Adipocyte (in vitro differentiated cells): ENCODE measurements around the gene TFF1.

Source experiments
- DNase-seq: peaks from one replicate; pipeline ENCODE4 v3.0.0-alpha.2; 2015; ENCODE audit warnings: low read depth
- H3K27me3 ChIP-seq: replicated peaks from 2 replicates; pipeline ENCODE4 v1.7.0; 2013; ENCODE audit warnings: mild to moderate bottlenecking, low read length, moderate library complexity; ENCODE audit not compliant: control insufficient read depth, insufficient read depth
- H3K36me3 ChIP-seq: 2 replicates; pipeline ENCODE4 v1.7.0; 2013; ENCODE audit warnings: low read length, mild to moderate bottlenecking, moderate library complexity; ENCODE audit not compliant: control insufficient read depth, insufficient read depth, severe bottlenecking
- H3K4me1 ChIP-seq: 2 replicates; pipeline ENCODE4 v1.7.0; 2013; ENCODE audit warnings: mild to moderate bottlenecking, low read length, moderate library complexity; ENCODE audit not compliant: control insufficient read depth, insufficient read depth
- H3K4me3 ChIP-seq: 2 replicates; pipeline ENCODE4 v1.7.0; 2013; ENCODE audit warnings: mild to moderate bottlenecking, low read length, moderate library complexity
- H3K9ac ChIP-seq: 2 replicates; pipeline ENCODE4 v1.7.0; 2013; ENCODE audit warnings: mild to moderate bottlenecking, low read length, moderate library complexity
- H3K9me3 ChIP-seq: 2 replicates; pipeline ENCODE4 v1.7.0; 2013; ENCODE audit warnings: mild to moderate bottlenecking, low read length, moderate library complexity; ENCODE audit not compliant: control insufficient read depth

Gene TFF1

DNA sequence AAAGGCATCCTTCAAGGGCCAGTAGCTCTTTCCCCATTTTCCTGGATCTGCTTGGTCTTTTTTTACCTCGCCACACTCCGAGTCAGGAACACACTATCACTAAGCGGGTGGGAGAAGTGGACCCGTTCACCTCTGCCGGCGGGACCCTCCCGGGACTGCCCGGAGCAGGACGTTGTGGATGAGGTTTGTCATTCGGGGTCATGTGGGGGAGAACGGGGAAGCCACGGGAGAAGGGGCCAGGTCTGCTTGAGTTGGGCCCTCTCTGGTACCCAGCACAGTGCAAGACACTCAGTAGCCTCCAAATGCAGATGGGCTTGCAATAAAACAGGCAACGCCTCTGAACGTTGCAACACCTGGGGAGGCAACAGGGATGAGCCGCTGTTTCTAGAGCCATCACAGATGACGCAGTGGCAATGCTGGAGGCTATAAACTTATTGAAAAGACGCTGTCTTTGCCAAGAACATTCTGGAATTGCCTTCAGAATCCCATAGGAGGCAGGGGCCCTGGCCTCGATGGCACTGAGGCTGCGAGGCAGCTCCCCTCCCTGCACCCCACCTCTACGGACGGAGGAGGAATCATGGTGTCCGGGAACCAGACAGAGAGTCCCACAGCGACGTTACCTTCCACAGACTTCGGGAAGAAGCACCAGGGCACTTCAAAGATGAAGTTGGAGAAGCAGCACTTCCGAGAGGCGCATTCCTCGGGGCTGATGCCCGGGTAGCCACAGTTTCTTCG is 19.3 kb downstream of the TFF1 start:
- no peak for DNase-seq
- H3K4me1 ChIP-seq = no peaks in the 10 kb centered on the region

DNA sequence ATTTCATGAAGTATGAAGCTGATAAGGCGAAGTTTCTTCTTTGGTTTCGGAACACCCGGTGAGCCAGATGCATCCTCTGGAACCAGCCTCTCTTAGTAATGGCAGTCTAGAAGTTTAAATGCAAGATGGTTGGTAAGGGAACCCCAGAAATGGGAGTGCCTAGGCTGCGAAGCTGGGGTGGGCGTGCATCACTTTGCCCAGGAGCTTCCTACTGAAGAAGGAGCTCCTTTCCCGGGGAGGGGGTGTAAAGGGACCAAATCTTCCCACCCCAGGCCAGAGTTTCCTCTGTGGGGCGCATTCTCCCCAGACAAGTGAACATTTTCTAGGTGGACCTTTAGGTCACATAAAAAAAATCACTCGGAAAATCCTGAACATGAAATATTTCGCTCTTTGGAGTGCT is 19.9 kb downstream of the TFF1 start:
- no peak for DNase-seq
- Histone ChIP-seq H3K9me3 (peaks cover 4% of the 10 kb centered on the region), H3K4me3 (no peak overlapping the region), H3K27me3 (peaks cover 23% of the 10 kb centered on the region), H3K4me1 (no peaks in the 10 kb centered on the region), H3K9ac (no peak overlapping the region), H3K36me3 (no peaks in the 10 kb centered on the region)

More for the DNA sequence above, 19.3 kb downstream of the TFF1 start:
- Histone ChIP-seq H3K4me3 (no peak overlapping the region), H3K36me3 (no peaks in the 10 kb centered on the region), H3K9me3 (peaks cover 4% of the 10 kb centered on the region), H3K27me3 (peaks cover 23% of the 10 kb centered on the region), H3K9ac (no peak overlapping the region)

DNA sequence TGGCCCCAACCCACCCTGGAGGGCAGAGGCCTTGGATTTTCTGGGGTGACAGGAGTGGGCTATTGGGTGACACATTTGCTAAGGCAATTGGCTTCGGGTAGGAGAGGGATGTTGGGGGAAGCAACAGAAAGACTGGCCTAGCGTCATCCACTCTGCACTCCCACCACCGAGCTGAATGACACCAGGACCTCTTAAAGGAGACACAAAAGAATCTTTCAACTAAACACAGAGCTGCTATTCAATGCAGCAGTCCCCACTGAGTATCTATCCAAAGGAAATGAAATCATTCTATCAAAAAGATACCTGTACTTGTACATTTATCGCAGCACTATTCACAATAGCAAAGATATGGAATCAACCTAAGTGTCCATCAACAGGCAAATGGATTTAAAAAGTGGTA is 21.7 kb downstream of the TFF1 start:
- H3K9me3 ChIP-seq = peaks cover 4% of the 10 kb centered on the region

GRCh38 chr21:42343963-42344510 is 22.3 kb downstream of the TFF1 start:
- no peak for DNase-seq
- no peak overlapping the region for H3K4me3 ChIP-seq
- H3K9me3 ChIP-seq = peaks cover 3% of the 10 kb centered on the region
- no peaks in the 10 kb centered on the region for H3K4me1 ChIP-seq
- peaks cover 28% of the 10 kb centered on the region for H3K27me3 ChIP-seq
- H3K9ac ChIP-seq = no peak overlapping the region
- H3K36me3 ChIP-seq = no peaks in the 10 kb centered on the region

More for the DNA sequence above, 21.7 kb downstream of the TFF1 start:
- Histone ChIP-seq H3K36me3 (no peaks in the 10 kb centered on the region), H3K9ac (no peak overlapping the region), H3K27me3 (peaks cover 29% of the 10 kb centered on the region), H3K4me3 (no peak overlapping the region), H3K4me1 (no peaks in the 10 kb centered on the region)
- DNase-seq = no peak

- peaks cover 24% of the 10 kb centered on the region for H3K27me3 ChIP-seq
- no peak overlapping the region for H3K4me3 ChIP-seq
- H3K36me3 ChIP-seq = no peaks in the 10 kb centered on the region
- H3K9me3 ChIP-seq = no peaks in the 10 kb centered on the region
- DNase-seq = no peak
- no peaks in the 10 kb centered on the region for H3K4me1 ChIP-seq
- H3K9ac ChIP-seq = no peak overlapping the region
Observed at GRCh38 chr21:42343556-42343955, 22.8 kb downstream of the TFF1 start.

- Histone ChIP-seq H3K9ac (no peak overlapping the region), H3K9me3 (no peaks in the 10 kb centered on the region), H3K27me3 (peaks cover 21% of the 10 kb centered on the region), H3K4me1 (no peaks in the 10 kb centered on the region), H3K4me3 (no peak overlapping the region), H3K36me3 (no peaks in the 10 kb centered on the region)
- DNase-seq = no peak
Observed at GRCh38 chr21:42343101-42343500, 23.2 kb downstream of the TFF1 start.

- H3K27me3 ChIP-seq = peaks cover 26% of the 10 kb centered on the region
- H3K4me1 ChIP-seq = no peaks in the 10 kb centered on the region
- no peak overlapping the region for H3K4me3 ChIP-seq
- H3K9me3 ChIP-seq = no peaks in the 10 kb centered on the region
- no peaks in the 10 kb centered on the region for H3K36me3 ChIP-seq
- DNase-seq = no peak
- H3K9ac ChIP-seq = no peak overlapping the region
Observed at GRCh38 chr21:42341776-42342542, 24.4 kb downstream of the TFF1 start.

- no peak for DNase-seq
- H3K9ac ChIP-seq = no peak overlapping the region
- H3K27me3 ChIP-seq = peaks cover 32% of the 10 kb centered on the region
- H3K4me3 ChIP-seq = no peak overlapping the region
- no peaks in the 10 kb centered on the region for H3K36me3 ChIP-seq
- H3K9me3 ChIP-seq = no peaks in the 10 kb centered on the region
- no peaks in the 10 kb centered on the region for H3K4me1 ChIP-seq
Observed at GRCh38 chr21:42340187-42341050, 25.9 kb downstream of the TFF1 start.

GRCh38 chr21:42338729-42339715 is 27.3 kb downstream of the TFF1 start:
- H3K4me3 ChIP-seq = no peak overlapping the region
- no peaks in the 10 kb centered on the region for H3K9me3 ChIP-seq
- H3K36me3 ChIP-seq = no peaks in the 10 kb centered on the region
- no peak for DNase-seq
- H3K9ac ChIP-seq = no peak overlapping the region
- H3K27me3 ChIP-seq = peaks cover 42% of the 10 kb centered on the region
- no peaks in the 10 kb centered on the region for H3K4me1 ChIP-seq
